KMS-11 (cell line): ENCODE data around the gene HSP90AB1.
A peak's percentile ranks its signal among the peaks of the same experiment; 100 is the strongest.

Source experiments
- H2AFZ ChIP-seq: fragments of 200-600 bp; sonication (generic); 2 replicates; pipeline ENCODE4 v1.6.1; 2016; ENCODE audit warnings: antibody characterized with exemption, mixed run types, low read depth
- H3K27ac ChIP-seq: fragments of 200-600 bp; sonication (generic); 2 replicates; pipeline ENCODE4 v1.6.1; 2016; ENCODE audit warnings: mild to moderate bottlenecking, mixed run types
- H3K27me3 ChIP-seq: fragments of 200-600 bp; sonication (generic); 2 replicates; pipeline ENCODE4 v1.6.1; 2017; ENCODE audit warnings: mild to moderate bottlenecking, low read depth, mixed run types, moderate library complexity; ENCODE audit not compliant: insufficient read depth
- H3K36me3 ChIP-seq: fragments of 200-600 bp; sonication (generic); 2 replicates; pipeline ENCODE4 v1.6.1; 2017; ENCODE audit warnings: mild to moderate bottlenecking, mixed run types; ENCODE audit not compliant: insufficient read depth
- H3K4me1 ChIP-seq: fragments of 200-600 bp; sonication (generic); 2 replicates; pipeline ENCODE4 v1.6.1; 2016; ENCODE audit warnings: mild to moderate bottlenecking, low read depth, mixed run types; ENCODE audit not compliant: poor library complexity, severe bottlenecking
- H3K4me2 ChIP-seq: fragments of 200-600 bp; sonication (generic); 2 replicates; pipeline ENCODE4 v1.7.0; 2016; ENCODE audit warnings: mild to moderate bottlenecking, mixed run types
- H3K4me3 ChIP-seq: fragments of 200-600 bp; sonication (generic); IDR thresholded peaks from 2 replicates; pipeline ENCODE4 v1.6.1; 2017; ENCODE audit warnings: low read depth, low read length, mixed read lengths; ENCODE audit not compliant: insufficient read depth
- H3K79me2 ChIP-seq: fragments of 200-600 bp; sonication (generic); 2 replicates; pipeline ENCODE4 v1.6.1; 2016; ENCODE audit warnings: low read depth, mixed run types; ENCODE audit not compliant: insufficient read depth
- H3K9ac ChIP-seq: fragments of 200-600 bp; sonication (generic); 2 replicates; pipeline ENCODE4 v1.6.1; 2016; ENCODE audit warnings: mild to moderate bottlenecking, mixed run types
- H4K20me1 ChIP-seq: fragments of 200-600 bp; sonication (generic); 2 replicates; pipeline ENCODE4 v1.6.1; 2016; ENCODE audit warnings: mild to moderate bottlenecking, mixed run types; ENCODE audit not compliant: insufficient read depth
- TF ChIP-seq, protein P1 (sequence below): fragments of 200-600 bp; sonication (generic); conservative IDR thresholded peaks from 2 replicates; pipeline ENCODE4 v1.6.1; 2017; ENCODE audit warnings: low read depth, mild to moderate bottlenecking, antibody characterized with exemption, low read length, moderate library complexity, mixed read lengths

Gene HSP90AB1

GRCh38 chr6:44258325-44258863 lies 11.5 kb downstream of the HSP90AB1 start:
- Histone ChIP-seq H3K4me1 (peaks cover 62% of the 10 kb centered on the region), H3K36me3 (peaks cover 10% of the 10 kb centered on the region), H3K79me2 (peaks cover 40% of the 10 kb centered on the region), H3K4me2 (no peak overlapping the region), H3K27ac (peak overlapping the region; percentile 12; the same call in 1 of the 2 replicates), H4K20me1 (0 out of 2 replicates have a peak, but pooled peaks cover 7% of the 10 kb centered on the region), H3K27me3 (no peaks in the 10 kb centered on the region), H3K4me3 (no peak overlapping the region), H2AFZ (no peak overlapping the region), H3K9ac (no peak overlapping the region)
- TF ChIP-seq, protein P1, sequence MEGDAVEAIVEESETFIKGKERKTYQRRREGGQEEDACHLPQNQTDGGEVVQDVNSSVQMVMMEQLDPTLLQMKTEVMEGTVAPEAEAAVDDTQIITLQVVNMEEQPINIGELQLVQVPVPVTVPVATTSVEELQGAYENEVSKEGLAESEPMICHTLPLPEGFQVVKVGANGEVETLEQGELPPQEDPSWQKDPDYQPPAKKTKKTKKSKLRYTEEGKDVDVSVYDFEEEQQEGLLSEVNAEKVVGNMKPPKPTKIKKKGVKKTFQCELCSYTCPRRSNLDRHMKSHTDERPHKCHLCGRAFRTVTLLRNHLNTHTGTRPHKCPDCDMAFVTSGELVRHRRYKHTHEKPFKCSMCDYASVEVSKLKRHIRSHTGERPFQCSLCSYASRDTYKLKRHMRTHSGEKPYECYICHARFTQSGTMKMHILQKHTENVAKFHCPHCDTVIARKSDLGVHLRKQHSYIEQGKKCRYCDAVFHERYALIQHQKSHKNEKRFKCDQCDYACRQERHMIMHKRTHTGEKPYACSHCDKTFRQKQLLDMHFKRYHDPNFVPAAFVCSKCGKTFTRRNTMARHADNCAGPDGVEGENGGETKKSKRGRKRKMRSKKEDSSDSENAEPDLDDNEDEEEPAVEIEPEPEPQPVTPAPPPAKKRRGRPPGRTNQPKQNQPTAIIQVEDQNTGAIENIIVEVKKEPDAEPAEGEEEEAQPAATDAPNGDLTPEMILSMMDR, result no peak

DNA sequence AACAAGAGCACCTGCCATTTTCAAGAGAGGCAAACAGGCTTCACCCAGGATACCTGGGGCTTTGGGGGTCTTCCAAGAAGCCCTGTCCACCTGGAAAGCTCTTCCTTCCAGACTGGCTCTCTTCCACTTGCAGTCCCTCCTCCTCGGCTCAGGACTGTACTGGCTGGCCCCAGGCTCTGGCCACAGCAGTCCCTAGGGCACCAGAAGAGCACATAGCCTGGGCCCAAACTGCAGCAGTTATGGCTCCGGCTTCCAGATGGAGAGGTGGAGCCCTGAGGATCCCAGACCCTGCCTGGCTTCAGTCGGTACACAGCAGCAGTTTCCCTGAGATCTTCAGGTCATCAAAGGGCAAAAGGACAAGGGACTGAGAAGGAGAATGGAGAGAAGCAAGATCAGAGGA lies 12.0 kb downstream of the HSP90AB1 start:
- no peak overlapping the region for H2AFZ ChIP-seq
- H4K20me1 ChIP-seq, result 0 out of 2 replicates have a peak, but pooled peaks cover 5% of the 10 kb centered on the region
- no peak overlapping the region for H3K9ac ChIP-seq
- H3K36me3 ChIP-seq, result peaks cover 6% of the 10 kb centered on the region
- H3K79me2 ChIP-seq, result peaks cover 43% of the 10 kb centered on the region
- peaks cover 57% of the 10 kb centered on the region for H3K4me1 ChIP-seq
- peak overlapping the region; percentile 12; the same call in 1 of the 2 replicates for H3K27ac ChIP-seq
- TF ChIP-seq, protein P1, result no peak
- no peak overlapping the region for H3K4me2 ChIP-seq
- no peaks in the 10 kb centered on the region for H3K27me3 ChIP-seq
- H3K4me3 ChIP-seq, result no peak overlapping the region

DNA sequence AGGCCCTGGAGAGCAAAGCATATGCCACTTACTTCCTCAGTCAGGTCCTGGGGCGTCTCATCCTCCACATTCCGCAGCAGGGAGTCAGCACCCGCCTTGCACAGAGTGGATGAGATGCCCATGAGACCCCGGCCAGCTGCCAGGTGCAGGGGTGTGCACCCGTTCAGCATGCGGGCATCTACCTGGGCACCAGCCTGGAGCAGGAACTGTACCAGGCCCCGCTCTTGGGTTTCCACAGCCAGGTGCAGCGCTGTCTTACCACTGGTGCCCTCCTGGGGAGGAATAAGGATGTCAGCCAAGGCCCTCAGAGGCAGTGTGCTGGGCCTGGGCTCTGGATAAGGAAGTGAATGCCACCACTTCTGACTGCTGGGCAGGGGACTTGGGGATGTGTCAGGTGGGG lies 13.1 kb downstream of the HSP90AB1 start:
- peaks cover 49% of the 10 kb centered on the region for H3K4me1 ChIP-seq
- no peak overlapping the region for H3K4me2 ChIP-seq
- H3K27me3 ChIP-seq, result no peaks in the 10 kb centered on the region
- H3K27ac ChIP-seq, result peak overlapping the region; percentile 15; the same call in 1 of the 2 replicates
- no peak overlapping the region for H3K4me3 ChIP-seq
- H3K79me2 ChIP-seq, result peaks cover 54% of the 10 kb centered on the region
- H4K20me1 ChIP-seq, result no peaks in the 10 kb centered on the region
- H3K9ac ChIP-seq, result no peak overlapping the region
- H3K36me3 ChIP-seq, result no peaks in the 10 kb centered on the region; the same call in 1 of the 2 replicates
- H2AFZ ChIP-seq, result no peak overlapping the region
- TF ChIP-seq, protein P1, result no peak

GRCh38 chr6:44260451-44261297 lies 13.8 kb downstream of the HSP90AB1 start:
- H3K4me2 ChIP-seq, result no peak overlapping the region; the same call in 1 of the 2 replicates
- TF ChIP-seq, protein P1, result no peak
- H3K9ac ChIP-seq, result no peak overlapping the region
- H2AFZ ChIP-seq, result no peak overlapping the region
- H3K36me3 ChIP-seq, result no peaks in the 10 kb centered on the region; the same call in 1 of the 2 replicates
- no peaks in the 10 kb centered on the region for H3K27me3 ChIP-seq
- H3K4me1 ChIP-seq, result peaks cover 45% of the 10 kb centered on the region
- H3K4me3 ChIP-seq, result no peak overlapping the region
- H4K20me1 ChIP-seq, result no peaks in the 10 kb centered on the region
- no peak overlapping the region; the same call in 1 of the 2 replicates for H3K27ac ChIP-seq
- peaks cover 57% of the 10 kb centered on the region for H3K79me2 ChIP-seq
